Stomach (tissue), 9 donors: ENCODE data around the gene CAPN7. TPM values are rescaled to one million over a fixed set of nuclear protein-coding genes. Genes with fewer than 3 reads are reported as not detected.
"Not testable (repeated sequence)": the region's sequence is repeated elsewhere in the genome, so short reads cannot be mapped to it uniquely, and the experiment has no call there.

Experiments used
- DNase-seq, 2 donors: peaks; one replicate each; pipeline versions ENCODE4 v3.0.0 to v3.0.0-alpha.2; 2013 to 2019
- H3K27ac ChIP-seq, 5 donors: fragments of 200-600 bp in 4 of 5; sonication (generic) in 4 of 5; one replicate each; pipeline ENCODE4 v1.5.1; 2013 to 2019; ENCODE audit warnings: mild to moderate bottlenecking in 1 of 5, moderate library complexity in 1 of 5
- H3K27me3 ChIP-seq, 3 donors: fragments of 200-600 bp; sonication (generic); one replicate each; pipeline ENCODE4 v1.5.1; 2017 to 2019; ENCODE audit warnings: mixed run types in 1 of 3
- H3K36me3 ChIP-seq, 4 donors: fragments of 200-600 bp; sonication (generic); 1 replicate in 3 of 4; 2 replicates in 1 of 4; pipeline ENCODE4 v1.5.1; 2016 to 2019
- H3K4me1 ChIP-seq, 4 donors: fragments of 200-600 bp; sonication (generic); one replicate each; pipeline ENCODE4 v1.5.1; 2016 to 2019
- H3K4me3 ChIP-seq, 4 donors: fragments of 200-600 bp; sonication (generic) in 3 of 4; one replicate each; pipeline ENCODE4 v1.5.1; 2016 to 2019; ENCODE audit warnings: mild to moderate bottlenecking in 1 of 4
- H3K9me3 ChIP-seq, 4 donors: fragments of 200-600 bp; sonication (generic); one replicate each; pipeline ENCODE4 v1.5.1; 2016 to 2019
- EP300 ChIP-seq: sonication (generic); formaldehyde crosslinking; IDR thresholded peaks from one replicate; pipeline ENCODE4 v1.6.1; 2017; ENCODE audit warnings: antibody characterized with exemption
- POLR2A ChIP-seq, 4 donors: fragments of 450-650 bp; IDR thresholded peaks; one replicate each; pipeline ENCODE4 v1.6.1; 2016; ENCODE audit warnings: antibody characterized with exemption in 4 of 4, control low read depth in 2 of 4, mild to moderate bottlenecking in 1 of 4, moderate library complexity in 1 of 4
- POLR2AphosphoS5 ChIP-seq, 3 donors: sonication (generic); formaldehyde crosslinking; IDR thresholded peaks; one replicate each; pipeline ENCODE4 v1.6.1; 2016; ENCODE audit warnings: antibody characterized with exemption in 3 of 3
- WGBS, 5 donors: extraction: QIAGEN DNeasy Blood & Tissue Kit in 3 of 5; methylation state at CpG; one replicate each; pipeline versions ENCODE4 v1.1.5 to v1.1.7; 2013 to 2018; 5-methylcytosine and 5-hydroxymethylcytosine counted together
- intact Hi-C: fragments of 100-400 bp; cut with DNase I; formaldehyde crosslinking; loops from one replicate; pipeline ENCODE4 v1.15.1; 2023; ENCODE audit warnings: low total_unique reads
- polyA plus RNA-seq, 3 donors: library from polyadenylated mRNA; stranded (reverse); fragments of 200-250 nt; gene quantifications; one replicate each; pipeline ENCODE4 v1.2.3, GENCODE V29; 2013
- total RNA-seq, 5 donors: library from RNA; depleted of rRNA; stranded (reverse); fragments of >200 nt; gene quantifications; one replicate each; pipeline versions ENCODE4 v1.1.0 to v1.2.3, GENCODE V29; 2014 to 2016
- TF ChIP-seq, protein P1 (sequence below), 7 experiments: fragments of 450-650 bp in 4 of 7; fragments of 200-600 bp in 3 of 7; sonication (generic) in 3 of 7; IDR thresholded peaks; one replicate each; pipeline ENCODE4 v1.5.1; 2016 to 2019; ENCODE audit warnings: antibody characterized with exemption in 7 of 7, control low read depth in 2 of 7, mild to moderate bottlenecking in 1 of 7
- donor health status: healthy with polysubstance abuse.
- donor health status: Bipolar disorder and iron deficiency.
- donor health status: healthy.

Gene CAPN7
- total and polyA plus RNA-seq, 8 donors = 7.7 to 483 (median 75.0) TPM

DNA sequence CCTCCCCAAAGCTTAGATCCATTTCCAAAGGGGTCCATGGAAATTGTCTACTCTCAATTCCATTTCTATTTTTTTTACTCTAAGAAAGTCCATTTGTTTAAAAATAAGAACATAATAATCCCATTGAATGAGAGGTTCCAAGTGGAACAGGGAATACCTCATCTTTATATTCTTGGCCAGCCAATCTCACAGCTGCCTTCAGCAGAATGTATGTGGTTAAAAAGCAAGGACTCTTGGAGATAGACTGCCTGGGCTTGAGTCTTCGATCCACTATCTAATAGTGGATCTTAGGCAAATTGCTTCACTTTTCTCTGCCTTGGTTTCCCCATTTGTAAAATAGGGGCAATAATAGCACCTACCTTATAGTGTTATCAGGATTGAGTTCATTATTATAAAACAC lies 24.5 kb upstream of the CAPN7 start:
- DNase-seq = no peak
- Histone ChIP-seq H3K36me3 (no peaks in the 10 kb centered on the region), H3K4me1 (no peaks in the 10 kb centered on the region), H3K4me3 (no peak overlapping the region), H3K9me3 (no peaks in the 10 kb centered on the region), H3K27me3 (peaks cover 0 to 10% (median 0%) of the 10 kb centered on the region in 3 donors), H3K27ac (no peak overlapping the region)
- 57 to 86% (median 65%) methylated on average over 1 of the region's 1 CpG for WGBS, 5 donors
- intact Hi-C loops = no loop called here
- TF ChIP-seq, protein P1, sequence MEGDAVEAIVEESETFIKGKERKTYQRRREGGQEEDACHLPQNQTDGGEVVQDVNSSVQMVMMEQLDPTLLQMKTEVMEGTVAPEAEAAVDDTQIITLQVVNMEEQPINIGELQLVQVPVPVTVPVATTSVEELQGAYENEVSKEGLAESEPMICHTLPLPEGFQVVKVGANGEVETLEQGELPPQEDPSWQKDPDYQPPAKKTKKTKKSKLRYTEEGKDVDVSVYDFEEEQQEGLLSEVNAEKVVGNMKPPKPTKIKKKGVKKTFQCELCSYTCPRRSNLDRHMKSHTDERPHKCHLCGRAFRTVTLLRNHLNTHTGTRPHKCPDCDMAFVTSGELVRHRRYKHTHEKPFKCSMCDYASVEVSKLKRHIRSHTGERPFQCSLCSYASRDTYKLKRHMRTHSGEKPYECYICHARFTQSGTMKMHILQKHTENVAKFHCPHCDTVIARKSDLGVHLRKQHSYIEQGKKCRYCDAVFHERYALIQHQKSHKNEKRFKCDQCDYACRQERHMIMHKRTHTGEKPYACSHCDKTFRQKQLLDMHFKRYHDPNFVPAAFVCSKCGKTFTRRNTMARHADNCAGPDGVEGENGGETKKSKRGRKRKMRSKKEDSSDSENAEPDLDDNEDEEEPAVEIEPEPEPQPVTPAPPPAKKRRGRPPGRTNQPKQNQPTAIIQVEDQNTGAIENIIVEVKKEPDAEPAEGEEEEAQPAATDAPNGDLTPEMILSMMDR (IDR thresholded peaks at IDR 0.05) = no peak
- TF ChIP-seq POLR2AphosphoS5 (IDR thresholded peaks at IDR 0.05) (no peak), EP300 (no peak), POLR2A (IDR thresholded peaks at IDR 0.05) (no peak)

DNA sequence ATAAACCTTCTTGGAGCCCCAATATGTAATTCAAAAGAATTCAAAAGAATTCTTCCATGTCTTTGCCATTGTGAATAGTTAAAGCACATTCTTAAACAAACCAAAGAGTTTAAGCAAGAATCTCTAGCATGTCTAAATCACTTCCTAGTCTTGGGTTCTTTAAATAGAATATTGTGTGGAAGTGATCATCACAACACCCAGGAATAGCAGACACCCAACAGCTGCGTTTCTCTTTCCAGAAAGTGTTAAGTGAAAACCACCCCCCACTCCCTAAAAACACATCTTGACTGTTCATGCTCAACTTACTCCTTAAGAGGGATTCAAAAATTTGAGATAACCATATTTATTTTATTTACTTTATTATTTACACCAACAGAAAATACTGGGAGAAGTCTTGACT lies 24.1 kb upstream of the CAPN7 start:
- Histone ChIP-seq H3K4me3 (no peak overlapping the region), H3K4me1 (no peaks in the 10 kb centered on the region), H3K27ac (no peak overlapping the region), H3K36me3 (no peaks in the 10 kb centered on the region), H3K27me3 (peaks cover 0 to 10% (median 0%) of the 10 kb centered on the region in 3 donors), H3K9me3 (no peaks in the 10 kb centered on the region)
- no peak for TF ChIP-seq POLR2A (IDR thresholded peaks at IDR 0.05)
- no peak for TF ChIP-seq EP300
- no peak for TF ChIP-seq POLR2AphosphoS5 (IDR thresholded peaks at IDR 0.05)
- TF ChIP-seq, protein P1 (IDR thresholded peaks at IDR 0.05) = no peak
- DNase-seq = no peak
- 58 to 76% (median 61%) methylated on average over 1 of the region's 1 CpG for WGBS, 5 donors
- intact Hi-C loops = no loop called here

DNA sequence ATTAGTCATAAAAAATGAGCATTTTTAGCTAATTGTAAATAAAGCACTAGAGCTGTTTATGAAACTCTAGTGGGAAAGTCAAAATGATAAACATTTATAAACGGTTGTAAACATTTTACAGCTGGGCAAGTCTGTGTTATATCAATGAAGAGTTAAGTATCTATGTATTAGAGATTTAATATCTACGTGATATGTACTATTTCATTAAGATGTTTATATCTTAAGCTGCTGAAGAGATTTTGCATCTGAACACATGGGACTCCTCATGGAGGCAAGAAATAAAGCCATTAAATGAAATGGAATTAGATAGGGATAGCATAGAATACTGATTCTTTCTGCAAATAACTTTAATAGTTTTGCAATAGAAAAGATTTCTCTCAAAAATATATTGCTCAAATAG lies 23.0 kb upstream of the CAPN7 start:
- no peaks in the 10 kb centered on the region for H3K36me3 ChIP-seq
- H3K9me3 ChIP-seq = no peaks in the 10 kb centered on the region
- no peak overlapping the region for H3K4me3 ChIP-seq
- intact Hi-C loops = no loop called here
- no peak overlapping the region for H3K27ac ChIP-seq
- no peak for TF ChIP-seq EP300
- WGBS, 5 donors = 56 to 73% (median 68%) methylated on average over 2 of the region's 2 CpGs
- H3K27me3 ChIP-seq = peaks cover 0 to 4% (median 0%) of the 10 kb centered on the region in 3 donors
- H3K4me1 ChIP-seq = no peaks in the 10 kb centered on the region
- no peak for DNase-seq

DNA sequence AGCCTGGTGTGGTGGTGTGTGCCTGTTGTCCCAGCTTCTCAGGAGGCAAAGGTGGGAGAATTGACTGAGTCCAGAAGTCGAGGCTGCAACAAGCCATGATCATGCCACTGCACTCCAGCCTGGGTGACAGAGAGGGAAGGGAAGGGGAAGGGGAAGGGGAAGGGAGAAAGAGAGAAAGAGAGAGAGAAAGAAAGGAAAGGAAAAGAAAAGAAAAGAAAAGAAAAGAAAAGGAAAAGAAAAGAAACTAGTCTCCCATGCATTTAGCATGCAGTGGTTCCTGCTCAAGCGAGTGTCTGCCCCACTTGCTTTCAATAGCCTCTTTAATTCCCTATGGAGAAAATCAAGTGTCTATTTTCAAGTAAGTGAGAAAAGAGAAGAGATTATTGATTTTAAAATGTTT lies 20.6 kb upstream of the CAPN7 start:
- H3K27ac ChIP-seq = no peak overlapping the region
- H3K27me3 ChIP-seq = no peaks in the 10 kb centered on the region
- no peaks in the 10 kb centered on the region for H3K36me3 ChIP-seq
- TF ChIP-seq EP300 = no peak
- 86 to 92% (median 92%) methylated on average over 2 of the region's 2 CpGs for WGBS, 5 donors
- no peak overlapping the region for H3K4me3 ChIP-seq
- H3K4me1 ChIP-seq = no peaks in the 10 kb centered on the region
- intact Hi-C loops = no loop called here
- no peaks in the 10 kb centered on the region for H3K9me3 ChIP-seq
- DNase-seq = no peak

DNA sequence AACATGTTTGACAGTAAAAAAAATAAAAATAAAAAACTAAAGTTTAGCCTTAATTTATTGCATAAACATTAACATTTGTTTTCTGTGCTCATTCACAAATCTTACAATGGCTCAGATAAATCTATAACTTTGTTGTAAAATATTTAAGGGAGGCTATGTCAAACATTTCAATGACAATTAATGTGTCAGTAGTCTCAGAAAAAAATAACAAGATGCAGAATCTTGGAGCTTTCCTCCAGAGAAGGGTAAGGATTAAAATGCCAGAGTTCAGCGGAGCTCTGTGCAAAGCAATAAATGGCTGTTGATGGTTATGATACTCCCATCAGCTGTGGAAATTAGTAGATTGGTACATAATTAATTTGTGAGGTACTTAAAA lies 20.0 kb upstream of the CAPN7 start:
- Histone ChIP-seq H3K4me1 (no peaks in the 10 kb centered on the region), H3K36me3 (no peaks in the 10 kb centered on the region), H3K9me3 (no peaks in the 10 kb centered on the region), H3K4me3 (no peak overlapping the region), H3K27ac (no peak overlapping the region), H3K27me3 (no peaks in the 10 kb centered on the region)
- intact Hi-C loops = no loop called here
- no peak for DNase-seq
- TF ChIP-seq EP300 (no peak), POLR2A (IDR thresholded peaks at IDR 0.05) (no peak), POLR2AphosphoS5 (IDR thresholded peaks at IDR 0.05) (no peak)
- TF ChIP-seq, protein P1 (IDR thresholded peaks at IDR 0.05) = no peak
- 77 to 96% (median 90%) methylated on average over 1 of the region's 1 CpG for WGBS, 5 donors

DNA sequence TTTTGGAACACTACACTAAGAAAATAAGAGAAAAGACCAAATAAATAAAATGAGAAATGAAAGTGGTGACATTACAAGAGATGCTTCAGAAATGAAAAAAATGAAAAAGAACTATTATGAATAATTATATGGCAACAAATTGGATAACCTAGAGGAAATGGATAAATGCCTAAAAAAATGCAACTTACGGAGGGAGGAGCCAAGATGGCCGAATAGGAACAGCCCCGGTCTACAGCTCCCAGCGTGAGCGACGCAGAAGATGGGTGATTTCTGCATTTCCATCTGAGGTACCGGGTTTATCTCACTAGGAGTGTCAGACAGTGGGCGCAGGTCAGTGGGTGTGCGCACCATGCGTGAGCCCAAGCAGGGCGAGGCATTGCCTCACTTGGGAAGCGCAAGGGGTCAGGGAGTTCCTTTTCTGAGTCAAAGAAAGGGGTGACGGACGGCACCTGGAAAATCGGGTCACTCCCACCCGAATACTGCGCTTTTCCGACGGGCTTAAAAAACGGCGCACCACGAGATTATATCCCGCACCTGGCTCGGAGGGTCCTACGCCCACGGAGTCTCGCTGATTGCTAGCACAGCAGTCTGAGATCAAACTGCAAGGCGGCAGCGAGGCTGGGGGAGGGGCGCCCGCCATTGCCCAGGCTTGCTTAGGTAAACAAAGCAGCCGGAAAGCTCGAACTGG lies 19.4 kb upstream of the CAPN7 start:
- WGBS, 5 donors = 82 to 95% (median 92%) methylated on average over 10 to 15 of the region's 33 CpGs
- H3K27ac ChIP-seq, intact Hi-C loops, H3K4me3 ChIP-seq, H3K27me3 ChIP-seq, DNase-seq, H3K4me1 ChIP-seq, H3K9me3 ChIP-seq, H3K36me3 ChIP-seq: not testable (repeated sequence)
